GM18517 (cell line): Measurements from ENCODE around the gene CDK4.

Source experiments
- ATAC-seq: cut with Tn5 transposase; IDR thresholded peaks from one replicate; pipeline ENCODE4 v1.9.1; 2021; ENCODE audit warnings: mild to moderate bottlenecking, moderate library complexity; ENCODE audit not compliant: unreplicated experiment

Gene CDK4

GRCh38 chr12:57741413-57741789 lies 10.7 kb downstream of the CDK4 start:
- no peak for ATAC-seq

GRCh38 chr12:57740656-57741412 lies 11.3 kb downstream of the CDK4 start:
- peak; percentile 44 for ATAC-seq

GRCh38 chr12:57739914-57740538 lies 12.1 kb downstream of the CDK4 start:
- ATAC-seq: no peak

- no peak for ATAC-seq
These were observed 12.7 kb downstream of the CDK4 start for GRCh38 chr12:57739387-57739786.

- no peak for ATAC-seq
These were observed 13.4 kb downstream of the CDK4 start, which contains the start of gene AGAP2 for GRCh38 chr12:57738661-57739237. Gene AGAP2 (minus strand): TSS chr12:57738742. CDS start chr12:57738246, 496 bp downstream.

- no peak for ATAC-seq
These were observed 14.3 kb downstream of the CDK4 start for GRCh38 chr12:57737467-57738460.

- ATAC-seq: no peak
These were observed 15.2 kb downstream of the CDK4 start for GRCh38 chr12:57736741-57737466.

- ATAC-seq: no peak
These were observed 16.0 kb downstream of the CDK4 start for GRCh38 chr12:57735952-57736740.

GRCh38 chr12:57735198-57735855 lies 16.8 kb downstream of the CDK4 start:
- no peak for ATAC-seq

GRCh38 chr12:57734591-57734990 lies 17.5 kb downstream of the CDK4 start:
- ATAC-seq: no peak

- no peak for ATAC-seq
These were observed 18.2 kb downstream of the CDK4 start for GRCh38 chr12:57733928-57734327.

GRCh38 chr12:57732726-57733593 lies 19.1 kb downstream of the CDK4 start:
- ATAC-seq: no peak

- no peak for ATAC-seq
These were observed 19.8 kb downstream of the CDK4 start for GRCh38 chr12:57732270-57732669.

- ATAC-seq: no peak
These were observed 20.6 kb downstream of the CDK4 start for GRCh38 chr12:57731411-57732080.

GRCh38 chr12:57730336-57731067 lies 21.6 kb downstream of the CDK4 start:
- no peak for ATAC-seq

GRCh38 chr12:57729321-57729844 lies 22.7 kb downstream of the CDK4 start:
- ATAC-seq: no peak
